SU-DHL-6 (cell line): ENCODE measurements around the gene C1QC.

Experiments
- H2AFZ ChIP-seq: fragments of 200-600 bp; sonication (generic); 2 replicates; pipeline ENCODE4 v1.6.1; 2014; ENCODE audit warnings: low read depth, mild to moderate bottlenecking, moderate library complexity, mixed read lengths, antibody characterized with exemption, low read length; ENCODE audit not compliant: severe bottlenecking
- H3F3A ChIP-seq: fragments of 200-600 bp; shearing (Covaris generic); 2 replicates; pipeline ENCODE4 v1.6.0; 2016; ENCODE audit warnings: antibody characterized with exemption, mild to moderate bottlenecking; ENCODE audit not compliant: insufficient read depth
- H3K27ac ChIP-seq: fragments of 200-600 bp; sonication (generic); 2 replicates; pipeline ENCODE4 v1.5.1; 2016; ENCODE audit warnings: low read depth, mild to moderate bottlenecking, low read length, moderate library complexity, mixed read lengths
- H3K27me3 ChIP-seq: fragments of 200-600 bp; sonication (generic), shearing (Covaris generic); 2 replicates; pipeline ENCODE4 v1.6.0; 2014; ENCODE audit warnings: mild to moderate bottlenecking, low read length
- H3K36me3 ChIP-seq: fragments of 200-600 bp; sonication (generic); 2 replicates; pipeline ENCODE4 v1.6.1; 2014; ENCODE audit warnings: mild to moderate bottlenecking, low read length, mixed read lengths
- H3K4me2 ChIP-seq: fragments of 300-600, 200-600 bp; shearing (Covaris generic), sonication (generic); 2 replicates; pipeline ENCODE4 v1.6.0; 2014; ENCODE audit warnings: low read length, low read depth, mild to moderate bottlenecking; ENCODE audit not compliant: poor library complexity, severe bottlenecking
- H3K4me3 ChIP-seq: fragments of 200-600 bp; sonication (generic); 2 replicates; pipeline ENCODE4 v1.5.1; 2014; ENCODE audit warnings: antibody characterized with exemption, low read length, mild to moderate bottlenecking, mixed read lengths; ENCODE audit not compliant: insufficient read depth, poor library complexity, severe bottlenecking
- H3K79me2 ChIP-seq: fragments of 200-600 bp; sonication (generic); 2 replicates; pipeline ENCODE4 v1.6.1; 2014; ENCODE audit warnings: mild to moderate bottlenecking, low read length, moderate library complexity; ENCODE audit not compliant: insufficient read depth
- H3K9ac ChIP-seq: fragments of 200-600 bp; sonication (generic); 2 replicates; pipeline ENCODE4 v1.7.0; 2014; ENCODE audit warnings: mild to moderate bottlenecking, low read length
- H3K9me2 ChIP-seq: fragments of 200-600 bp; sonication (generic); replicated peaks from 2 replicates; pipeline ENCODE4 v1.6.1; 2014; ENCODE audit warnings: low read length; ENCODE audit not compliant: insufficient read depth
- H3K9me3 ChIP-seq: fragments of 200-600 bp; sonication (generic); 2 replicates; pipeline ENCODE4 v1.6.1; 2014; ENCODE audit warnings: low read length, mixed read lengths; ENCODE audit not compliant: insufficient read depth
- H4K20me1 ChIP-seq: fragments of 200-600 bp; sonication (generic); 2 replicates; pipeline ENCODE4 v1.6.1; 2014; ENCODE audit warnings: low read depth, mild to moderate bottlenecking, antibody characterized with exemption, low read length, moderate library complexity, mixed read lengths
- EZH2phosphoT487 ChIP-seq: fragments of 200-600 bp; sonication (generic), shearing (Covaris generic); conservative IDR thresholded peaks from 2 replicates; pipeline ENCODE4 v1.6.1; 2018; ENCODE audit warnings: mild to moderate bottlenecking, antibody characterized with exemption, low read length, moderate library complexity, mixed read lengths
- TF ChIP-seq, protein P1 (sequence below): fragments of 200-600 bp; sonication (generic); IDR thresholded peaks from one replicate; pipeline ENCODE4 v1.5.1; 2017; ENCODE audit warnings: antibody characterized with exemption, mild to moderate bottlenecking, low read length, moderate library complexity; ENCODE audit not compliant: insufficient read depth, poor library complexity, severe bottlenecking

C1QC gene

DNA sequence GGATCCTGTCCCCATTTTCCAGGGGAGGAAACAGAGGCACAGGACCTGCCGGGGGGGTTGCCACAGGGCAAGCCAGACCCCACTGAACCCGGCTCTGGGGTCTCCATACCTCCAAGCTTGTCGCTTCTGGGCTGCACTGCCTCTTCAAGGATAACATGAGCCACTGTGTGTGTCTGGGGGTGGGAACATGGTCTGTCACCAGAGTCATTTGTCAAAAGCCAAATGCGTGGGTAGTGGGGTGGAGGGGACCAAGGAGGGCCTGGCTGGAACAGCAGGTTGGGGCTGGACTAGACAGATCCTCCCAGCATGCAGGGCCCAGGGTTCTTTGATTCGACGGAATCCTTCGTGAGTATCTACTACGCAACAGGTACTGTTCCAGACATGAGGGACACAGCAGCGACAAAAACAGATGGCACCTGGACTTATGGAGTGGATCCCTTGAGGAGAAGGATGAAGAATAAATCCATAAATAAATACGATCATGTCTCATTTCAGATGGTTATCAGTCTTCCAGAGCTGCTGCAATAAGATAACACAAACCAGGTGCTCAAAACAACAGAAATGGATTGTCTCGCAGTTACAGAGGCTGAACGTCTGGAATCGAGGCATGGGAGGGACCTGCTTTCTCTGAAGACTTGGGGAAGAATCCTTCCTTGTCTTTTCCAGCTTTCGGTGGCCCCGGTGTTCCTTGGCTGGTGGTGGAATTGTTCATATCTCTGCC, 38.3 kb downstream of the C1QC start:
- H3K79me2 ChIP-seq = no peaks in the 10 kb centered on the region
- no peaks in the 10 kb centered on the region for H3K9me2 ChIP-seq
- no peak for TF ChIP-seq EZH2phosphoT487
- TF ChIP-seq, protein P1, sequence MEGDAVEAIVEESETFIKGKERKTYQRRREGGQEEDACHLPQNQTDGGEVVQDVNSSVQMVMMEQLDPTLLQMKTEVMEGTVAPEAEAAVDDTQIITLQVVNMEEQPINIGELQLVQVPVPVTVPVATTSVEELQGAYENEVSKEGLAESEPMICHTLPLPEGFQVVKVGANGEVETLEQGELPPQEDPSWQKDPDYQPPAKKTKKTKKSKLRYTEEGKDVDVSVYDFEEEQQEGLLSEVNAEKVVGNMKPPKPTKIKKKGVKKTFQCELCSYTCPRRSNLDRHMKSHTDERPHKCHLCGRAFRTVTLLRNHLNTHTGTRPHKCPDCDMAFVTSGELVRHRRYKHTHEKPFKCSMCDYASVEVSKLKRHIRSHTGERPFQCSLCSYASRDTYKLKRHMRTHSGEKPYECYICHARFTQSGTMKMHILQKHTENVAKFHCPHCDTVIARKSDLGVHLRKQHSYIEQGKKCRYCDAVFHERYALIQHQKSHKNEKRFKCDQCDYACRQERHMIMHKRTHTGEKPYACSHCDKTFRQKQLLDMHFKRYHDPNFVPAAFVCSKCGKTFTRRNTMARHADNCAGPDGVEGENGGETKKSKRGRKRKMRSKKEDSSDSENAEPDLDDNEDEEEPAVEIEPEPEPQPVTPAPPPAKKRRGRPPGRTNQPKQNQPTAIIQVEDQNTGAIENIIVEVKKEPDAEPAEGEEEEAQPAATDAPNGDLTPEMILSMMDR = no peak
- H3K9ac ChIP-seq = no peak overlapping the region
- H3K4me3 ChIP-seq = no peak overlapping the region
- no peaks in the 10 kb centered on the region for H4K20me1 ChIP-seq
- H3K27ac ChIP-seq = no peak overlapping the region
- no peaks in the 10 kb centered on the region for H3K9me3 ChIP-seq
- no peaks in the 10 kb centered on the region for H3K27me3 ChIP-seq
- no peak overlapping the region for H2AFZ ChIP-seq
- no peak overlapping the region for H3K4me2 ChIP-seq
- no peaks in the 10 kb centered on the region for H3F3A ChIP-seq
- H3K36me3 ChIP-seq = no peaks in the 10 kb centered on the region

DNA sequence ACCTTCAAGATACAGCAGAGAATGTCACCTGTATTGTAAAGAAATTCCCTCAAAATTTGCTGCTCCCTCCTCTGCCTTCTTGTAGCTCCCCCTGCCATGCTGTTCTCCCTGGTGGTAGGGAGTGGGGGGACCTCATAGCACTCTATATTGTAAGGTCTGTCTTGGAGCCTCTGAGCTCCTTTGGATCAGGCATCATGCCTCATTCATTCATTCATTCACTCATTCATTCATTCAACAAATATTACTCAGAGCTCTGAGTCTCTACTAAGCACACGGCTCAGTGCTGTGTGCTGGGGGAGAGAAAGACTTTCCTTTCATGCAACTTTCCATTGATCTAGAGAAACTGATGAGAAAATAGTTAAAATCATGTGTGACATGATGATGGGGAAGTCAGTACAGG, 40.1 kb downstream of the C1QC start:
- Histone ChIP-seq H2AFZ (no peak overlapping the region), H3K27ac (no peak overlapping the region), H3K9me3 (no peaks in the 10 kb centered on the region), H3F3A (no peaks in the 10 kb centered on the region), H3K79me2 (no peaks in the 10 kb centered on the region), H3K9me2 (no peaks in the 10 kb centered on the region), H3K4me3 (no peak overlapping the region), H3K4me2 (no peak overlapping the region), H3K36me3 (no peaks in the 10 kb centered on the region), H4K20me1 (no peaks in the 10 kb centered on the region), H3K27me3 (no peaks in the 10 kb centered on the region), H3K9ac (no peak overlapping the region)
- TF ChIP-seq, protein P1 = no peak
- TF ChIP-seq EZH2phosphoT487 = no peak

DNA sequence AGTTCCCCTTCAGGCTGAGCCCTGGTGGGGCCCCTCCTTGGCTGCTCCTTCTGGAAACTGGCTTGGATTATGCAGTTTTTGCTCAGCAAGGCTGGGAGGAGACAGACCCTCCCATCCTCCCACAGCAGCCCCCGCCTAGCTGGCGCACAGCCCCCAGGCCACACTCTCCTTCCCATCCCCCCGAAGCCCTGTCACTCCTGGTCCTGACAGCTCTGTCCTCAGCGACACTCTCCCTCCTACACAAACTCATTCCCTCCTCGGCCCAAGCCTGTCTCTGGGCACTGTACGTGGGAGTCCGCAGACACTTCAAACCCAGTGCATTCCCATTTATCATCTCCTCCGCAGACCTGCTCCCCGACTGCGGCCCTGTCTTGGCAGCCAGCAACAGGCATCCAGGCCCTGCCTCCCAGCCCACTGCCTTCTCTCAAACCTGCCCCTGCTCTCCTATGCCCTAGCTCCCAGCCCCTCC, 42.2 kb downstream of the C1QC start:
- no peak overlapping the region for H2AFZ ChIP-seq
- no peaks in the 10 kb centered on the region for H3K36me3 ChIP-seq
- H3K4me2 ChIP-seq = no peak overlapping the region
- H4K20me1 ChIP-seq = no peaks in the 10 kb centered on the region
- no peaks in the 10 kb centered on the region for H3F3A ChIP-seq
- no peak overlapping the region for H3K27ac ChIP-seq
- no peak overlapping the region for H3K9ac ChIP-seq
- no peaks in the 10 kb centered on the region for H3K9me3 ChIP-seq
- no peak overlapping the region for H3K4me3 ChIP-seq
- no peaks in the 10 kb centered on the region for H3K27me3 ChIP-seq
- no peaks in the 10 kb centered on the region for H3K9me2 ChIP-seq
- no peak for TF ChIP-seq EZH2phosphoT487
- TF ChIP-seq, protein P1 = no peak
- no peaks in the 10 kb centered on the region for H3K79me2 ChIP-seq
